Mucosa of rectum (tissue), 2 donors: ENCODE measurements around the gene VGLL4.

ENCODE experiments used
- H3K27ac ChIP-seq, 2 donors: one replicate each; pipeline ENCODE4 v1.7.0; 2013; ENCODE audit warnings: inconsistent platforms in 2 of 2, low read depth in 2 of 2, low read length in 2 of 2
- H3K27me3 ChIP-seq, 2 donors: one replicate each; pipeline ENCODE4 v1.7.0; 2013; ENCODE audit warnings: low read length in 2 of 2; ENCODE audit not compliant: control insufficient read depth in 2 of 2, insufficient read depth in 2 of 2
- H3K36me3 ChIP-seq, 2 donors: one replicate each; pipeline ENCODE4 v1.7.0; 2013; ENCODE audit warnings: low read length in 2 of 2; ENCODE audit not compliant: control insufficient read depth in 2 of 2, insufficient read depth in 2 of 2
- H3K4me1 ChIP-seq, 2 donors: one replicate each; pipeline ENCODE4 v1.7.0; 2013; ENCODE audit warnings: low read length in 2 of 2, mild to moderate bottlenecking in 1 of 2; ENCODE audit not compliant: control insufficient read depth in 2 of 2, insufficient read depth in 2 of 2
- H3K4me3 ChIP-seq, 2 donors: one replicate each; pipeline ENCODE4 v1.7.0; 2013; ENCODE audit warnings: low read length in 2 of 2
- H3K9ac ChIP-seq, 2 donors: one replicate each; pipeline ENCODE4 v1.7.0; 2013; ENCODE audit warnings: low read length in 2 of 2, low read depth in 1 of 2, mild to moderate bottlenecking in 1 of 2
- H3K9me3 ChIP-seq, 2 donors: one replicate each; pipeline ENCODE4 v1.7.0; 2013; ENCODE audit warnings: low read length in 2 of 2; ENCODE audit not compliant: control insufficient read depth in 2 of 2
- donor health status: healthy.
- donor health status: Normal muscosa, but diverticular disease.

Gene VGLL4

DNA sequence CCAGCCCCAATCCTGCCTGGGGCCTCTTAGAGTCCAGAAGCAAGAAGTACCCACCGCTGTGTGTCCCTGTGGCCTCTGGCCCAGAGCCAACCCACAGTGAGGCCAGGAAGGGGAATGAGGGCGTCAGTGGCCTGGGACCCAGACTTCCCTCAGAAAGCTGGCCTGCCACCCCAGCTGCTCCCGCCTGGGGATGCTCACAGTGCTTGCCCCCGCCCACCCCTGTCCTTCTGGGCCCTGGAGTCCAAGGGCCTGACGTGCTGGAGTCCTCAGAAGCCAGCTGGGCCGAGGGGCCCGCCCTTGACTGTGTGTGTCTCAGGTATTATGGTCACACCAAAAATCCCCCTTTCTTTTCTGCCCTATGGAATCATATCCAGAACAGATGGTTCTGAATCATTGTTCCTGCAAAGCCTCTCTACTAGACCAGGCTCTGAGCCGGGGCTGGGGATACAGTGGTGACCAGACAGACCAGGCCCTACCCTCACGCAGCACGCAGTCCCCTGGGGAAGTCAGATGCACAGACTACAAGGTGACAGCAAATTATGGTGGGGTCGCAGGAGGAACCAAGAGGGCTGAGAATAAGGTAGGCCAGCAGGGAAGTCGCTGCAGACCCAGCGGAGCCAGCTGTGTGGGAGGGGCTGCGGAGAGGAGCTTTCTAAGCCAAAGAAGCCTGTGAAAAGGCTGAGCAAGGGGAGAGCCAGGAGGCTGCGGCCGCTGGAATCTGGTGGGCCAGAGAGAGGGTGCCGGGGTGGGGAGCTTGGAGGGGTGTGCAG lies 99.1 kb downstream of the VGLL4 start:
- no peaks in the 10 kb centered on the region for H3K9me3 ChIP-seq
- H3K36me3 ChIP-seq: no peaks in the 10 kb centered on the region
- no peak overlapping the region for H3K27ac ChIP-seq
- H3K4me1 ChIP-seq: no peaks in the 10 kb centered on the region
- no peak overlapping the region for H3K4me3 ChIP-seq
- no peak overlapping the region for H3K9ac ChIP-seq
- H3K27me3 ChIP-seq: no peaks in the 10 kb centered on the region

DNA sequence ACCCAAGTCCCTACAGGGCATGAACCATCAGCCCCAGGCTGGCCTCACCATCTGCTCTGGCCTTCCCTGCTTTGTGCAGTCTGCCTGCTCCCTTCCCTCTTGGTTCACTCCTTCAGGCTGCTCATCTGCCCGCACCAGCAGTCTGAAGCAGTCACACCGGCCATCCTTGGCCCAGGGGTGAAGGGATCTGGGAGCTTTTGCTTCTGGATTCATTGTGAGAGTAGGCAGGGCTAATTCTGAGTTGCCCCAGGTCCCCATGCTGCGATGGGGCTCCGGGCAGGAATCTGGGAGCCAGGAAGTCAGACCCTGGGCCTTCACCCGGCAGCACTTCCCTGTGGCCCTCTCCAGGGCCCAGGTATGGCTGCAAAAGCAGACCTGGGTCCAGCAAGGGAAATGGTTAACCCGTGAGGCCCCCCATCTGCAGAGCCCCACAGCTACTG lies 99.7 kb downstream of the VGLL4 start:
- no peaks in the 10 kb centered on the region for H3K9me3 ChIP-seq
- H3K27ac ChIP-seq: no peak overlapping the region
- H3K4me1 ChIP-seq: no peaks in the 10 kb centered on the region
- no peak overlapping the region for H3K4me3 ChIP-seq
- H3K36me3 ChIP-seq: no peaks in the 10 kb centered on the region
- no peak overlapping the region for H3K9ac ChIP-seq
- no peaks in the 10 kb centered on the region for H3K27me3 ChIP-seq

DNA sequence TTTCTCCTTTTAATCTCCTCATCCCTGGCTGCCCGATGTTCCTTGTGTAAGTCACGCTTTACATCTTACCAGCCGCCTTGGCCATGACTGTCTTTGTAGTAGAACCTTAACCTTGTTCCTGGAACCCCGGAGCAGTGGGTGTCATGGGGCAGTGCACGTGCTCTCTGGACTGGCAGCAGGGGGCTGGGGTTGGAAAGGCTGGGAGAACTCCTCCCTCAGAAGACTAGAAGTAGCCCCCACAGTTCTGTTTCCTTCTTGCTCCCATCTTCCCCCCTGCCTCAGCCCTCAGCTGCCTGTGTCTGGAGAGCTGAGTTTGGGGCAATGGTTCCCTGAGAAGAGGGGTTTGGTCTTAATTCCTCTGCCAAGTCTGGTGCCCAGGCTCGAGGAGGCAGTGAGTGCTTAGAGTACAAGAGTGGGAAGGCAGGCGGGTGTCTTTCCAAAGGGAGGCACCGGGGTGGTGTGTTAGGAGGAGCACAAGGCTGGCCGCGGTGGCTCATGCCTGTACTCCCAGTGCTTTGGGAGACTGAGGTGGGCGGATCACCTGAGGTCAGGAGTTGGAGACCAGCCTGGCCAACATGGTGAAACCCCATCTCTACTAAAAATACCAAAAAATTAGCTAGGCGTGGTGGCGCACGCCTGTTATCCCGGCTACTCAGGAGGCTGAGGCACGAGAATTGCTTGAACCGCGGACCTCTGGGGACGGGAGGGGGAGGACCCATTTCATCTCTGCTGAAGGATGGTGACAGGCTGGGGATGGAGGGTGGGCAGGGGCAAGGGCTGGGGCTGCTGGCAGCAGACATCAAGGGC lies 100.4 kb downstream of the VGLL4 start:
- H3K9me3 ChIP-seq: no peaks in the 10 kb centered on the region
- no peaks in the 10 kb centered on the region for H3K4me1 ChIP-seq
- no peak overlapping the region for H3K27ac ChIP-seq
- no peak overlapping the region for H3K9ac ChIP-seq
- no peaks in the 10 kb centered on the region for H3K36me3 ChIP-seq
- no peaks in the 10 kb centered on the region for H3K27me3 ChIP-seq
- H3K4me3 ChIP-seq: no peak overlapping the region

DNA sequence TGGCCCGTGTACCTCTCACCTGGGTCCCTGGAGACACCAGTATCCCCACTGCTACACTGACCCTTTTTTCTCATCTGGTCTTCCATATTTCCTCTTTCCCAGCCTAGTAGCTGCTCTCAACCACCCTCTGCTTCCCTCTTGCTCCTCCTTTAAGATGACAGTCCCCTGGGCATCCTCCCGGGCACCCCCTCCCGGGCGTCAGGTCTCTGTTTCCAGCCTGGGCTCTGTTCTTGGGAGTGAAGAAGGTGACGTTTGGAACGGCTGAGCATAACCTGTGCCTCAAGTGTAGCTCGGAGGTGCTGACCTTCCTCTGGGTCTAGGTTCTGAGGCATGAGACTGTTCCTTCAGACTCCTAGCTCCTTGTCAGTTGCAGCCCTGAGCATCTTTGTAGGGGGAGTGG lies 101.2 kb downstream of the VGLL4 start:
- H3K4me3 ChIP-seq: no peak overlapping the region
- H3K9me3 ChIP-seq: no peaks in the 10 kb centered on the region
- no peaks in the 10 kb centered on the region for H3K27me3 ChIP-seq
- no peak overlapping the region for H3K27ac ChIP-seq
- no peaks in the 10 kb centered on the region for H3K4me1 ChIP-seq
- H3K36me3 ChIP-seq: no peaks in the 10 kb centered on the region
- H3K9ac ChIP-seq: no peak overlapping the region

DNA sequence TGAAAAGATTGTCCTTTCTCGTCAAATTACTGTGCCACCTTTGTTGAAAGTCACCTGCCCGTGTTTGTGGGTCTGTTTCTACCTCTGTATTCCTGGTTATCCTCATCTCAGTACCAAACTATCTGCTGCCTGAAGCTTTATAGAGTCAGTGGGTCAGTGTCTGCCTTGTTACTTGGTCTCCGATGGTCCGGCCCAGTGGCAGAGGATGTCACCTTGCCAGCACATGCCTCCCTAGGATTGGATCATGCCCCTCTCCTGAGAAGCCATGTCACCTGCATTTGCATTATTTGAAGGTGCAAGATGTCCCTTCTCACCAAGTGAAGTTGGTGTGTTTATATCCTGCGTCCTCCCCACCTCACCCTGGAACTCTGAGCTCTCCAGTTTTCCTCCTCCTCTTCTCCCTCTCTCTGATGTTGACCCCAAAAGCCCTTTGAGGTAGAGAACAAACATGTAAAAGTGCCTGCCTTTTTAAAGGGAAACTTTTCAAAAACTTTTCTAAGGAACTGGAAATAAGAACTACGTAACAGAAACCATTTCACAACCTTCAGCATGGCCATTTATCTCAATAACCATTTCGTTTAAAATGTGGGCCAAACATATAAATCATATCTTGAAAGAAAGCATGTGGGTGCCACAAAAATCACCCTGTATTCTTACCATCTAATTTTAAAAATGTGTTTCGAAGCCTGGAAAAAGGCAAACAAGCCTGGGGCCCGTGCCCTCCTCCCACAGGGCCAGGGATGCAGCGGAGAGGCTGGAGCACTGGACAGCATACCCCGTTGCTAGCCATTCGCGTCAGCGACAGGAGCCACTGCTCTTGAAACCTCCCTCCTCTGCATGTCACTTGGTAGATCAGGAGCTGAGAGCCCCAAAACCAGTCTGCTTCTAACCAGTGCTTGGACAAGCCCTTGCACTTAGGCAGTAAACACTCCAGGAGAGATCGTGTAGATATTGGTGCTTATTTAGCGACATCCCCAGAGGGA lies 102.1 kb downstream of the VGLL4 start:
- Histone ChIP-seq H3K4me1 (no peaks in the 10 kb centered on the region), H3K27ac (no peak overlapping the region), H3K36me3 (no peaks in the 10 kb centered on the region), H3K9me3 (no peaks in the 10 kb centered on the region), H3K27me3 (no peaks in the 10 kb centered on the region), H3K9ac (no peak overlapping the region), H3K4me3 (no peak overlapping the region)

DNA sequence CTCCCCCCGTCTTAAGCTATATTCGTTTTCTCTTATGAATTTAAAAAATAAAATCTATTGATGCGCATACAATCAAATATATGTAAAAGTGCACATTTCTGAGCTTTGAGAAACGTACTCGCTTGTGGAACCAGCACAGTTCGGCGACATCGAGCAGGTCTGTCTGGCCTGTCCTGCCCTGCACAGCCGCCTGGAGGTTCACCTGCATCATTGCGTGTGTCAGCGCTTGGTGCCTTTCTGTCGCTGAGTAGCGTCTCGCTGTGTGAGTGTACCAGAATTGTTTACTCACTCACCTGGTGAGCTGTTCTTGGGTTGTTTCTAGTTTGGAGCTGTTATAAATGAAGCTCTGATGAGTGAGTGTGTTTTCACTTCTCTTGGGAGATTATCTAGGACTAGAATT lies 104.0 kb downstream of the VGLL4 start:
- H3K27me3 ChIP-seq: no peaks in the 10 kb centered on the region
- H3K9me3 ChIP-seq: no peaks in the 10 kb centered on the region
- no peak overlapping the region for H3K27ac ChIP-seq
- H3K4me3 ChIP-seq: no peak overlapping the region
- no peak overlapping the region for H3K9ac ChIP-seq
- H3K36me3 ChIP-seq: no peaks in the 10 kb centered on the region
- no peaks in the 10 kb centered on the region for H3K4me1 ChIP-seq

DNA sequence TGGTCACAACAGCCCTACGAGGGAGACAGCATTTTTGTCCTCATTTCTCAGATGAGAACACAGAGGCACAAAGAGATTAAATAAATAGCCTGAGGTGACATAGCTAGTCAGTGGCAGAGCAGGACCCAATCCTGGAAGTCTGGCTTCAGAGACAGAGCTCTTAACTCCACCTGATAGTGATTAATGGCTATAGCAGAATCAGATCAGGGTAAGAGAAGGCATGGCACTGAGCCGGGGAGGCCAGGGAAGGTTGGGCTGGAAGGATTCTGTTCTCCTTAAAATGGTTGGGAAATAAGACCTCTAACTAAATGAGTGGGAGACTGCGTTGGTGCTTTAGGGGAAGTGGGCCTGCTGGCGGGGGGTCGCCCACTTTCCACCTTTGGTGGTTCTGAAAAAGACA lies 104.5 kb downstream of the VGLL4 start:
- no peaks in the 10 kb centered on the region for H3K4me1 ChIP-seq
- no peaks in the 10 kb centered on the region for H3K9me3 ChIP-seq
- no peak overlapping the region for H3K9ac ChIP-seq
- H3K27me3 ChIP-seq: no peaks in the 10 kb centered on the region
- no peaks in the 10 kb centered on the region for H3K36me3 ChIP-seq
- H3K4me3 ChIP-seq: no peak overlapping the region
- H3K27ac ChIP-seq: no peak overlapping the region

DNA sequence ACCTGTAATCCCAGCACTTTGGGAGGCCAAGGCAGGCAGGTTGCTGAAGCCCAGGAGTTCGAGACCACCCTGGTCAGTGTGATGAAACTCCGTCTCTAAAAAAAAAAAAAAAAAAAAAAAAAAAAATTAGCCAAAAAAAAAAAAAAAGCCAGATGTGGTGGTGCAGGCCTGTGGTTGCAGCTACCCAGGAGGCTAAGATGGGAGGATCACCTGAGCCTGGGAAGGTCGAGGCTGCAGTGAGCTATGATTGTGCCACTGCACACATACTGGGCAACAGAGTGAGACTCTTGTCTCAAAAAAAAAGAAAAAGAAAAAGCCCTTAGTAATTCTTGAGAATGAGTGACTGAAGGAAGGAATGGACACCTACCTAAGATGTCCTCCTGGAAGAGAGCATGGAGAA lies 105.1 kb downstream of the VGLL4 start:
- Histone ChIP-seq H3K4me1 (no peaks in the 10 kb centered on the region), H3K9me3 (no peaks in the 10 kb centered on the region), H3K9ac (no peak overlapping the region), H3K27ac (no peak overlapping the region), H3K36me3 (no peaks in the 10 kb centered on the region), H3K27me3 (no peaks in the 10 kb centered on the region), H3K4me3 (no peak overlapping the region)

DNA sequence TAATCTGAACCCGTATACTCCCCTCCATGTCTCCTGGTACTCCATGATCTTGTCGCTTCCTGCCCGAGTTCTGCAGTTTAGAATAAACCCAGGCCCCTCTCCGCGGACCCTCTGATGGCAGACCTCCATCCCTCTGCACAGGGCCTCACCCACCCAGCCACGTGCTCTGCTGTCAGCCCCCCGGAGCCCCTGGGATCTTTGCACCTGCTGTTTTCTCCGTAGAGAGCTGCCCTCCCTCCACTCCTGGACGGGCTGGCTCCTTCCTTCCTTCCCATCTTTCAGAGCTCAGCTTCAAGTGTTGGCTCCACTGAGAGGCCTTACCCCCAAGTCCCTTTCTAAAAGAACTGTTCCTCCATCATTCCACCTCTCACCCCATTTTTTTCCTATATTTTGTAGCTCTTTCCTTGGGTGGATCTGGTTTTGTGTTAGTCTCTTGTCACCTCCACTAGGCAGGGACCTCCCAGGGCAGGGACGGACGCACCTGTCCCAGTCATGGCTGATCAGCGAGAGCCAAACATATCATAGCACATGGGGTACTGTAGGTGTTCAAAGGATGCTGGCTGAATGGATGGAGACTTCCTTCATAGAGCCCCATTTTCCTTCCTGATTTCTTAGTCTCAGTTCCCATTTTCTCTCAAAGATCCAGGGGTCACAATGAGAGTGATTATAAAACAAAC lies 106.6 kb downstream of the VGLL4 start:
- Histone ChIP-seq H3K27ac (no peak overlapping the region), H3K27me3 (no peaks in the 10 kb centered on the region), H3K4me1 (no peaks in the 10 kb centered on the region), H3K9ac (no peak overlapping the region), H3K4me3 (no peak overlapping the region), H3K9me3 (no peaks in the 10 kb centered on the region), H3K36me3 (no peaks in the 10 kb centered on the region)
